IPS DF 19.7 (cell line): ENCODE results near the gene TRPV5.

Experiments used
- DNase-seq: peaks from one replicate; pipeline ENCODE4 v3.0.0-alpha.2; 2013; ENCODE audit warnings: low read depth, low spot score

TRPV5 gene

GRCh38 chr7:142940966-142941535, 7.5 kb upstream of the TRPV5 start:
- no peak for DNase-seq

GRCh38 chr7:142939226-142939910, 5.8 kb upstream of the TRPV5 start, which contains the start of gene LLCFC1:
Gene LLCFC1 (plus strand): TSS chr7:142939484. CDS start chr7:142939622, 138 bp downstream.
- peak; percentile 28 for DNase-seq

GRCh38 chr7:142938611-142939010, 5.1 kb upstream of the TRPV5 start:
- no peak for DNase-seq

GRCh38 chr7:142935941-142936565, 2.5 kb upstream of the TRPV5 start:
- no peak for DNase-seq

- DNase-seq, result no peak
Observed at GRCh38 chr7:142934056-142934455, 510 bp upstream of the TRPV5 start.

GRCh38 chr7:142933092-142933475, 462 bp downstream of the TRPV5 start:
- no peak for DNase-seq

GRCh38 chr7:142932386-142933091, 1.0 kb downstream of the TRPV5 start:
- no peak for DNase-seq

- DNase-seq, result no peak
Observed at GRCh38 chr7:142930126-142930730, 3.3 kb downstream of the TRPV5 start.

- DNase-seq, result no peak
Observed at GRCh38 chr7:142927949-142928348, 5.6 kb downstream of the TRPV5 start.

GRCh38 chr7:142927085-142927745, 6.3 kb downstream of the TRPV5 start:
- DNase-seq, result no peak

- DNase-seq, result no peak
Observed at GRCh38 chr7:142925413-142925812, 8.1 kb downstream of the TRPV5 start.

GRCh38 chr7:142923391-142923790, 10.2 kb downstream of the TRPV5 start:
- no peak for DNase-seq

- no peak for DNase-seq
Observed at GRCh38 chr7:142919656-142920055, 13.9 kb downstream of the TRPV5 start.

GRCh38 chr7:142918901-142919300, 14.6 kb downstream of the TRPV5 start:
- DNase-seq, result no peak

- no peak for DNase-seq
Observed at GRCh38 chr7:142917447-142917846, 16.1 kb downstream of the TRPV5 start.

GRCh38 chr7:142916508-142916907, 17.0 kb downstream of the TRPV5 start:
- DNase-seq, result no peak

GRCh38 chr7:142915315-142915714, 18.2 kb downstream of the TRPV5 start:
- no peak for DNase-seq

- DNase-seq, result no peak
Observed at GRCh38 chr7:142914121-142914520, 19.4 kb downstream of the TRPV5 start.

- DNase-seq, result no peak
Observed at GRCh38 chr7:142913566-142913965, 20.0 kb downstream of the TRPV5 start.

- no peak for DNase-seq
Observed at GRCh38 chr7:142913051-142913450, 20.5 kb downstream of the TRPV5 start.

GRCh38 chr7:142910481-142910880, 23.1 kb downstream of the TRPV5 start:
- DNase-seq, result no peak
